Stimulated activated CD8-positive, alpha-beta memory T cell treated with anti-CD3 and anti-CD28 coated beads, Interleukin-4, amount 100 ng/mL, for 4 hours (primary cell): Measurements from ENCODE around the gene NEUROD2.

Experiments
- DNase-seq, 2 donors: peaks; one replicate each; pipeline ENCODE4 v3.0.0-alpha.2; 2020; ENCODE audit warnings: low read depth in 2 of 2, low spot score in 1 of 2

NEUROD2 gene

DNA sequence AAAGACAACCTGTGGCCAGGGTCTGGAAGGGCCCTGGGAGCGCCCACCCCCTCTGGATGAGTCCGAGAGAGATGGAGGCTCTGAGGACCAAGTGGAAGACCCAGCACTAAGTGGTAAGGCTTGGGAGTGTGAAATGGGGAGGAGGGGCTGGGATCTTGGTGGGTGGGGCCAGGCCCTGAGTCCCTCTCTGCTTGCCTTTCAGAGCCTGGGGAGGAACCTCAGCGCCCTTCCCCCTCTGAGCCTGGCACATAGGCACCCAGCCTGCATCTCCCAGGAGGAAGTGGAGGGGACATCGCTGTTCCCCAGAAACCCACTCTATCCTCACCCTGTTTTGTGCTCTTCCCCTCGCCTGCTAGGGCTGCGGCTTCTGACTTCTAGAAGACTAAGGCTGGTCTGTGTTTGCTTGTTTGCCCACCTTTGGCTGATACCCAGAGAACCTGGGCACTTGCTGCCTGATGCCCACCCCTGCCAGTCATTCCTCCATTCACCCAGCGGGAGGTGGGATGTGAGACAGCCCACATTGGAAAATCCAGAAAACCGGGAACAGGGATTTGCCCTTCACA, 28.0 kb upstream of the NEUROD2 start:
- DNase-seq: no peak

DNA sequence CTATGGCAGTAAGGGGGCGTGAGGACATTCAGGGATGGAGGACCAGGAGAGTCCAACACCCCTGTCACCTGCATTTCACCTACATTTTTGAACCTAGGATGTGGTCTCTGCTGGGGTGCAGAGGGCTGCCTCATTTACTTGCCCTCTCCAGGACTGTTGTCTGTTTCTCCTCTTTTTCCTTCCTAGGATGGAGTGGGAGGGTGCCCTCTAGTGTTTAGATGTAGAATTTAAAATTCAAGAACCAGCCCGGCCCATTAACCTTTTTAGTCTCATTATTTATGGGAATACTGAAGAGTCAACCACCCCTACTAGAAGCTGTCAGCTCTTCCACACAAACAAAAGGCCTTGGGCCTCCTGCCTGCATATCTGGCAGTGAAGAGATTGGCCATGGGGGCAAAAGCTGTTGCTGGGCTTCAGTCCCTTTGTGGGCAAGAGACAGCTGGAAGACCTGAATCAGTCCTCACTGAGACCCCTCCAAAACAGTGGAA, 26.7 kb upstream of the NEUROD2 start:
- DNase-seq: no peak

DNA sequence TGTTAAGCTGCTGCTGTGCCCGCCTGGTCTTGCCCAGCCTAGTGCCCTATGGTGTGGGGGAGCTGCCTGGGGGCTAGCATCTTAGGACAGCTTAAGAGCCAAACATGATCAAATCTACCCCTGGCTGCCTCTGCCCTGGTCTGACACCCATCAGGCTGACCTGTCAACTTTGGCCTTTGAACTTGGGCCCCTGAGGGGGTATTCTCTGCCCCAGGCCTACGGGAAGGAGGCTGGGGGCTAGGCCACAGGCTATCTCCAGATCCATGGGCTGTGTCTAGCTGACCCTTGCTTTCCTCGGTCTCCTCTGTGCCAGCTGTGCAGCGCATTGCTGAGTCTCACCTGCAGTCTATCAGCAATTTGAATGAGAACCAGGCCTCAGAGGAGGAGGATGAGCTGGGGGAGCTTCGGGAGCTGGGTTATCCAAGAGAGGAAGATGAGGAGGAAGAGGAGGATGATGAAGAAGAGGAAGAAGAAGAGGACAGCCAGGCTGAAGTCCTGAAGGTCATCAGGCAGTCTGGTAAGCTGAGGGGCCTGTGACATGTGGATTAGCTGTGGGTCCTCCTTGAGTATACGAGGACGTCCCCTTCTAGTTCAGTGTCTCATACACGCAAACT, 26.0 kb upstream of the NEUROD2 start:
- DNase-seq: no peak

DNA sequence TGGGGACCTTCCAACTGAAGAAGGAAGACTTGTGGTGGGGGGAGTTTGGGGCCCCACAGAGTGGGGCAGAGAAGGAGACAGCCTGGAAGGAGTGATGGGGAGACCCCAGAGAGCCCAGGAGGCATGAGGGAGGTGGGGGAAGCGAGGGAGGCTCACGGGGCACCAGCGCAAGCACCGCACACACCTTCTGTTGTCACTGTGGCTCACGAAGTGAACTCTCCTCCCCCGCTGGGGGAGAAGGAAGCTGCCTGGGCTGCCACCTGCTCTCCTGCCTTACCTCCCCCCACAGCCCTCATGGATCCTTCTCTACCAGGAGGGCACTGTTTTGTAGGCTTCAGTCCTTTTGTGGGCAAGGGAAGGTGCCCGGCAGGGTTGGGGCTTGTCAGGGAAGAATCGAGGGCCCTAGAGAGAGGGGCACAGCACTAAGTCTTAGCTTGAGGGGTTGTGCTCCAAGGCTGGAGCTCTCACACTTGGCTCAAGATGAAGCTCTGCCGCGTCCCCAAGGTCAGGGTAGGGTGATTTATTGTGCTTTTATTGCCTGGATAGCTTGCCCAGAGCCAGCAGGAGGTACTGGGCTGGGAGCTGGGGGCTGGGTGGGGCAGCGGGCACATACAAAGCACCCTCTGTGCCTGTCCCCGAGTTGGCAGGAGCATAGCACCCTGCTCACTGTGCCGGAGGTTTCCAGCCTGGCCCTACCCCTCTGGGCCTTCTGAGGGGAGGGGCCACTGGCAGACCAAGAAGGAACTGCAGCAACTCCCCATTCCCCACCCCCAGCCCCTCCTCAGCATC, 24.6 kb upstream of the NEUROD2 start:
- no peak for DNase-seq

DNA sequence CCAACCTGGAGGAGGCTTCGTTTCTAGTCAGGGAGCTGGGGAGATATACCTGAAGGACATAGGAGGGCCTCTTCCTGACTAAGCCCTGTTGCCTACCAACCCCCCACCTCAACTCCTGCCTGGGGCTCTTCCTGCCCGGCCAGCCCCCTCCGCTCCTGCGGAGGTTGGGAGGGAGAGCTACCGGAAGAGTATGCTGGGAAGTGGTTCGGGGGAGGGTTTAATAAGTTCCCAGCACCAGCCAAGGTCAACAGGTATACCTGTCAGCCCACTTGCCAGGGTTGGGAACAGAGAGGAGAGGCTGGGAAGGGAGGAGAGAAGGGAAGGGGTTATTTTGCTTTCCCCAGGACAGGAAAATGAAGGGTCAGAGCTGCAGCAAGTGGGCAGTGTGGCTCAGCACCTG, 23.7 kb upstream of the NEUROD2 start:
- DNase-seq: no peak

DNA sequence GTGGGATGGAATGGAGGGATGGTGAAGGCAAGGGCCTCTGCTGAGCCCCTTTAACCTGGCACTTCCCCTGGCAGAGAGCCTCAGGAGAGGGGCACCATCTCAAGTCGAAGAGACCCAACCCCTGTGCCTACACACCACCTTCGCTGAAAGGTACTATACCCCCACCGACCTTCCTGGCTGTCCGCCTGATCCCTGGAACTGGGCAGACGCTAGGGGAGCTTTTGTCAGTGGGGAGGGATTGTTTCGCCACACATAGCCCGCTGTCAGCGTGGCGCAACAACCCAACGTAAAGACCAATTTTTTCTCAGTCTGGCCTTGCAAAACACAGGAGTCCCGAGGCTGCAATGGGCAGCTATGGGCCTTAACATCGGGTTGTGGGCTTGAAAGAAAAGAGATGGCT, 22.2 kb upstream of the NEUROD2 start:
- no peak for DNase-seq

DNA sequence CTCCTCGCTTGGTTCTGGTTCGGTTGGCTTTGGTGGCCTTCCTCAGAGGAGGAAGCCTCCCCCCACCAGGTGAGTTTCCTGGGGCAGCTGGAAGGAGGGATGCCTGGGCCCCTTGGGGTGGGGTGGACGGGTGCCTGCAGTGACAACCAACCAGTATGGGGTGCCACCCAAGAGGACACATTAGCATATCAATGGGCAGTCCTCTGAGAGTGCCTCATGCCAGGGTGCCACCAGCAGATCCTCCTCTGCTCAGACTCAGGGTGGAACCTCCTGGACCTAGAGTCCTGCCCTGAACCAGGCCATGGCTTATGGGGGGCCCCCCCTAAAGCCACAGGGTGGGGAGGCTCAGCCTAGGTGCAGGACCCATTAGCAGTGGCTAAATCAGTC, 21.8 kb upstream of the NEUROD2 start:
- DNase-seq: no peak

DNA sequence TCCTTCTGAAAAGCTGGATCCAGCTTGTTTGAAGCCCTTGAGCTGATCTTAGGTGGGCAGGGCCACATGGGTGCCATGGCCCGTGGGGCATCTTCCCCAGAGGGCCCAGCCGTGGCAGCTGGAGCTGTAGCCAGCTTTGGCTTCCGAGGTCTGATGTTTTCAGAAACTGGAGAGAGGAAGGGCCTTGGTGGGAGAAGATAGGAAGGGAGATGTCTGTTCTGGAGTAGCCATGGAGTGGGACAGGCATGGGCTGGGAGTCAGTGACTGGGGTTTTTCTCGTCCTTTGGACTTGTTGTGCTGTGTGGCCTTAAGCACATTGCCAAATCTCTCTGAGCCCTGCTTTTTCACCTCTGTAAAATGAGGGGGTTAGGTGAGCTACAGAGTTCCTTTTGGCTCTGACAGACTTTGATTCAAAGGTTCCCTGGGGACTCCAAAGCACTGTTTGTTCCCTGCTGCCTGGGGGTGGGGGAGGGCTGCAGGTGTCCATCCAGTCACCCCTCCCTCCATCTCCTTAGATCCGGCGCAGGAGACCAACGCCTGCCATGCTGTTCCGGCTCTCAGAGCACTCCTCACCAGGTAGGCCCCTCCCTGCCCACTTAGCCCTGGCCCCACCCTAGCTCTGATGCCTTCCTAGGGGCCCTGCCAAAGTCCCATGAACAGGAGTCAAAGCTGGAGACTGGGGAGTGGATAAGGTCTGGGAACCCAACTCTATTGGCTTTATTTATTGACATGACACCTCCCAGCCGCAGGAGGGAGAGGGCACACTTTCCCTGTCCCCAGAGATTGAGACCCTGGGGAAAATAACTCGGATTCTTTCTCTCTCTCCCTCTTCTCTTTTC, 21.2 kb upstream of the NEUROD2 start:
- DNase-seq: no peak

DNA sequence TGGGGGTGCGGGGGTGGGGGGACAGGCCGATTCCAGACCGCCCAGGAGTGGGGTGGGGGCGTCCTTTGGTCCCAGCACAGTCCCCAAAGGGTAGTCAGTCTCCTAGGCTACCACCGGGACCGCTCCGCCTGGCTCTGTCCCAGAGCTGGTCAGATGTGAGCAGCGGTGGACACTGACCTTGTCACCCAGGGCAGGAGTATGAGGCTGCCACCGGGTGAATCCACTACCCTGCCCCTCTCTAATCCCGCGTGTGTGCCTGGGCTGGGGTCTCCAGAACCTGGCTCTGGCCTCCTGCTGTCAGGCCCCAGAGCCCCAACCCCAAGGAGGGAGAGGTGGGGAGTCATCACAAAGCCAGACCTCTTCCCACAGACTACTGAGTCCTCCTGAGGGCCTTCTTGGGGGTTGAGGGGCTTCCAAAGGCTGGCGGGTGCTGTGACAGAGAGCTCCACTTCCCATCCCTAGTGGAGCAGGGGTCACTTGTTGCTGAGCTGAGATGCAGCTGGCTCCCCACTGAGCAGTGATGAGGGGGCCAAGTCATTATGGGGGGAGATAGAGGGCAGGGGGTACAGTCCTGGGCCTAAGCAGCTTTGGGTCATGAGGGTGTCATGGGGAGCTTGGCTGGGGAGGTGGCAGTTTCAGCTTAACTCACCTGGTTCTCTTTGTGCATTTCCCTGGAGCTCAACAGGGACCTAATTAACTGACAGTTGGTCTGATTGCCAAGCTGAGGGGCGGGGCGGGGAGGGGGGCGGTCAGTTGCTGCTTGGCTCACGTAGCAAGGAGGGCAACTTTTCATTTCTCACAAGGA, 20.2 kb upstream of the NEUROD2 start:
- DNase-seq: no peak

DNA sequence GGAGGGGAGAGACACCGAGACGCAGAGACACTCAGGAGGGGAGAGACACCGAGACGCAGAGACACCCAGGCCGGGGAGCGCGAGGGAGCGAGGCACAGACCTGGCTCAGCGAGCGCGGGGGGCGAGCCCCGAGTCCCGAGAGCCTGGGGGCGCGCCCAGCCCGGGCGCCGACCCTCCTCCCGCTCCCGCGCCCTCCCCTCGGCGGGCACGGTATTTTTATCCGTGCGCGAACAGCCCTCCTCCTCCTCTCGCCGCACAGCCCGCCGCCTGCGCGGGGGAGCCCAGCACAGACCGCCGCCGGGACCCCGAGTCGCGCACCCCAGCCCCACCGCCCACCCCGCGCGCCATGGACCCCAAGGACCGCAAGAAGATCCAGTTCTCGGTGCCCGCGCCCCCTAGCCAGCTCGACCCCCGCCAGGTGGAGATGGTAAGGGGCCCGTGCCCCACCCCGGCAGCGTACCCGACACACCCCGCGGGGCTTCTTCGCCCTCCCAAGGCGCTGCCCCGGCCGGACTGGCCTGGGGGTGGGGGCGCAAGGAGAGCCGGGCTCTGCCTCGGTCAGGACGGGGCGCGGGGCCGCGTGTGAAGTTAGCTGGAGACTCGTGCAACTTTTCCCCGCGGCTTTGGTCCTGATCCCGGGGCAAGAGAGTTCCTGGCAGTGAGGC, 19.5 kb upstream of the NEUROD2 start:
- no peak for DNase-seq

DNA sequence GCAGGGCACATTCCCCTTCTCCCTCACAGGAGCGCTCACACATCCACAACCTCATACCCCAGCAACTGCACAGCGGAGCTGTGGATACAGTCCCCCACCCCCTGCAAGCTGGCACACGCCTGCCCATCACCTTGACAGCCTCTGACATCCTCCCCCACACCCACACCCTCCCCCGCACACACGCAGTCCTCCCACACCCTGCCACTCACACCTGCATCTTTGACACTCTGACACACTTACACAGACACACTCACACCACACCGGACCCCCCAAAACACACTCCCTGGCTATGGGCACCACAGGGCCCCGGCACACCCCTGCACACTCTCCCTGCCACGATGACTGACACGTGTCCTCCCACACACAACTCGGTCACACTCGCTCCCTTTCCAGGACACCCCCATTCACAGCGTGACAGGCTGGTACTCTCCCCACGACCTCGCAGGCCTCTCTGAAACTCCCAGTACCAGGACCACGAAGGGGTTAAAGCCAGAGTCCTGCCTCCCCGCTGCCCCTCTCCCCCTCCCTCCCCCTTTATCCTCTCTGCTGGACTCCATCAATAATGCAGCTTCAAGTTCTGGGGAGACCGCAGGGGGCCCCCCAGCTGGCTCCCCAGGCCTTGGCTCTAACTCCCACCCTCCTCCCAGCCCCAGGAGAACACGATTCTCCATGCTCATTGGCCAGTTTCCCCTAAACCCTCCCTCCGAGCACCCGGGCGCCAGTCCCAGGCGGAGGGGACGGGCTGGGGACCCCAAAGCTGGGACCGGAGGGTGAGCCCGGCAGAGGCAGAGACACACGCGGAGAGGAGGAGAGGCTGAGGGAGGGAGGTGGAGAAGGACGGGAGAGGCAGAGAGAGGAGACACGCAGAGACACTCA, 18.7 kb upstream of the NEUROD2 start, which contains the start of gene PPP1R1B:
PPP1R1B (plus strand) TSS at position 782 of the 876 bp plus-strand sequence. CDS start 441 bp downstream, outside the sequence.
- DNase-seq: no peak

DNA sequence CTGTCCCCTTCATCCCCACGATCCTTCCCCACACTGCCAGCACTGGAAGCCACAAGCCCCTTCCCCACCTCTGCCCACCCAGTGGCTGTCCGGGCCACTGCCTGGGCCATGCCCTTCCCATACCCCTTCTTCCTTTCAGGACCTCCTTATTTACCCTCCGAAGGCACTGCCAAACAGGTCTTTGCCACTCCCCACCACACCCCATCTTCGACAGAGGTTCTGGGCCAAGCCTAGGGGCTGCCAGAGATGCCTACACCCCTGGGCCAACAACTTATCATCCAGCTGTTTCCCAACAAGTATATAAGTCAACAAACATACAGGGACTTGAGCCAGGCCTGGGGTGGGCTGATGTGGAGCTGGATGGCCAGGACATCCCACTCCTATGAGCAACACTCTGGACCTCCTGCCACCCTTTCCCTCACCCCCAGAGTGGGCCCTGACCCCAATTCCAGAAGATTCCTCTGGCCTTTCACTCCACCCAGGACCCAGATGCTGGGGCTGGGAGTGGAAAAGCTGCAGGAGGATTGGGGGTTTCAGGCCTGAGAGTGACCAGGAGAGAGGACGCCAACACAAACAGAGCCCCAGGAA, 17.6 kb upstream of the NEUROD2 start:
- no peak for DNase-seq

DNA sequence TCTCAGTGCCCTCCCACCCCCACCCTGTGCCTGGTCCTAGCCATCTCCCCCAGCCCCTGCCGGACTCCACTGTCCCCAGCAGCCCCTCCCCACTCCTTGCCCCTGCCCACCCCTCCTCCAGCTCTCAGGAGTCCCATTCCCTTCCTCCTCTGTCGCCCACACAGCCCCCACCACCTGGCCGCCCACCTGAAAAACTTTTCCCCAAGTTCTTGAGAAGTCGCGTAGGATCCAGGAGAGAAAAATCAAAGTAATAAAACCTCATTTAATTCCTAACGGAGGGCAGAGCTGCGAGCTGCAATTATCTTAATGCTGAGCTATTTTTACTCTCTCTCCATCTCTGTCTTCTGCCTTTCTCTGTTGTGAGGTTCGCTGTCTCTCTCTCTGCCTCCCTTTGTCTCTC, 16.6 kb upstream of the NEUROD2 start:
- DNase-seq: no peak

DNA sequence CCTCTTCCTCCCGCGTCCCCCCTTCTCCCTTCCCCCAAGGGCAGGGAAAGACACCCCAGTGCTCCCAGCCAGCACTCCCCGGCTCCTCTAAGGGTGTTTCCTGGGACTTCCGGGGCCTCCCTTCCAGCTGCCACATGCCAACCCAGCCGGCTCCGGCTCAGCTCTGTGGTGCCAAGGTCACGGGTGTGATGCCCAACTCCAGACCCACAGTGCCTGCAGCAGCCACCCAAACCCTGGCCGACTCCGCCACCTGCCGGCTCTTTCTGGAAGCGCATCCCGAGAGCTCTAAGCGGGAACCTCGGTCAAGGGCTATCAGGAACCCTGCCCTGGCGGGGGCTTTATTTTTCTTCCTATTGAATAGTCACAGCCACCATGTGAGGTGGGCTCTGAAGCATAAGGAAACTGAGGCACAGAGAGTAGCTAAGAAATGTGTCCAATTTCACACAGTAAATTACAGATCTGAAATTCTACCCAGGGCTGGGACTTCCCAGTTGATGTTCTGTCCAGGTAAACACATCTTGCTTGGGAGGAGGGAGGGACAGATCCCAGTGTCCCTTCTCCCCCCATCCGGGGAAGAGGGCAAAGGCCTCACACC, 15.7 kb upstream of the NEUROD2 start:
- peak; percentile 64 to 88 for DNase-seq

DNA sequence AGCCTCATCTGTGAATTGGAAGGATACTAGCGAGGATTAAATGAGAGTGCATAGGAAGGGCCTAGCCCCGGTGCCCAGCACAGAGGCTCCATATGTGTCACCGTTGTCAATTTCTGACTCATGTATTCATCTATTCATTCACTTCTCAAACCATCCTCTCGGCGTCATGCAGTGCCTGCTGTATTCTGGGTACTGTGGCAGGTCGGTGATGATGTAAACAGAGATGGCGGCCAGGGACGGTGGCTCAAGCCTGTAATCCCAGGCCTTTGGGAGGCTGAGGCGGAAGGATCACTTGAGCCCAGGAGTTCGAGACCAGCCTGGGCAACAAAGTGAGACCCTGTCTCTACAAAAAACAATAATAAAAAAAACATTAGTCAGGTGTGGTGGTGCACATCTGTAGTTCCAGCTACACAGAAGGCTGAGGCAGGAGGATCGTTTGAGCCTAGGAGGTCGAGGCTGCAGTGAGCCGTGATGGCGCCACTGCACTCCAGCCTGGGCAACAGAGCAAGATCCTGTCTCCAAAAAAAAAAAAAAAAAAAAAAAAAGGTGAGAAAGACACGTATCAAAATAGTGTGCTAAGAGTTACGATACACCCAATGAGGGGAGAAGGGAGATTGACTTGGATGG, 14.8 kb upstream of the NEUROD2 start:
- DNase-seq: no peak

DNA sequence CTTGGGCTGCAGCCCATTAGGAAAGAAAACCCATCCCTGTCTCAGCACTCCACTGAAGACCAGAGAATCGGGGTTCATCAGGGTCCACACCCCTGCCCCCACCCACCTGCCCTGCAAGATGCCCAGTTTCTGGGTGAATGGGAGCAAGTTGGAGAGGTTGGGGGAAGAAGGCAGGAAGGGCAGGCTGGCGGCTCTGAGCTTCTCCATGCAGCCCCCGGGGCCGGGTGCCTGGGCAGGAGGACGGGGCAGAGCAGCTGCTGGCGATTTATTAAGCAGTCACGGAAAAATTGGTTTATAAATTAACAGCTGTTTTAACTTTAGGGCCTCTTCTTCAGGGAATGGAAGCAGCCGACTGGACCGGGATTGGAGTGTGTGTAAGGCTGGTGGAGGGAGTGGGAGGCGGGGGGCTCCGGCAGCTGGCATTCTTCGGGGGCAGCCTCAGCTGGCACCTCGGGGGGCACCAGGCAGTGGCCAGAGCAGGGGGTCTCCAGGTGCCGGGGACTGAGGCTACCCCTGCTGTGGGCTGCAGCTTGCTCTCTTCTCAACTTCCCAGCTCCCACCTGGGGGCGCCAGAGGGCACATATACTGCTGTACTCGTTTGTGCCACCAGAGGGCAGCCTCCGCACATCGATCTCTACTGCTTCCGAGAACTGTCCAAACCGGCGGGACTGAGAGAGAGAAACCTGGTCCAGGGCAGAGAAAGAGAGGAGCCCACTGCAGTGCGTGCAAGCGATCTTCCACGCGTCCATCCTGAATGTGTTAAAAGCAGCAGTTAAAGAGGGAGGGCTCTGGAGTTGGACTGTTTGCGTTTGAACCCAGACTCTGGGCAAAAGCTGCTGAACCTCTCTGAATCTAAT, 14.0 kb upstream of the NEUROD2 start:
- DNase-seq: peak; percentile 65 to 90

DNA sequence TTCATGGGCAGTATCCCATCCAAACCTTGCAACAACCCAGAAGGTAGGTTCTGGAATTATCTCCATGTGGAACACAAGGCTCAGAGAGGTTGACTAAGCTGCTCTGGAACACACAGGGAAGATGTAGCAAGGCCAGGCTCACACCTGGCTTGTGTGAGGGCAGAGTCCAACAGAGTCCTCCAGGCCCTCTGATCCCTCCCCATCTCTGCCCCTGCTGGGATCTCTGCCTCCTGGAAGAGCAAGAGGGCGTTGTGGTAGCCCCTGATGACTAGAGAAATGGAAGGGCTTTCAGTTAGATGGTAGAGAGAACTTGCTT, 12.0 kb upstream of the NEUROD2 start:
- DNase-seq: no peak
